Natural killer cell (primary cell): ENCODE data around the gene CPSF3. TPM values are rescaled to one million over a fixed set of nuclear protein-coding genes. Genes with fewer than 3 reads are reported as not detected.

ENCODE experiments used
- ATAC-seq, 3 donors: fragments of 150-1000 bp in 2 of 3; fragments of 200-7000 bp in 1 of 3; cut with Tn5 transposase; 1 replicate in 1 of 3; 2 replicates in 2 of 3; pipeline ENCODE4 v1.10.0; 2021; ENCODE audit warnings: mild to moderate bottlenecking in 2 of 3, moderate library complexity in 2 of 3
- DNase-seq, 2 donors: peaks; one replicate each; pipeline versions ENCODE4 v3.0.0 to v3.0.0-alpha.2; 2013 to 2021; ENCODE audit warnings: mixed read lengths in 1 of 2
- H3K27ac ChIP-seq: one replicate; pipeline ENCODE4 v1.5.1; 2013; ENCODE audit warnings: mild to moderate bottlenecking, low read length
- H3K27me3 ChIP-seq: one replicate; pipeline ENCODE4 v1.6.1; 2013; ENCODE audit warnings: low read length; ENCODE audit not compliant: control insufficient read depth, insufficient read depth
- H3K36me3 ChIP-seq: one replicate; pipeline ENCODE4 v1.6.1; 2013; ENCODE audit warnings: low read length; ENCODE audit not compliant: control insufficient read depth, insufficient read depth
- H3K4me1 ChIP-seq: one replicate; pipeline ENCODE4 v1.6.1; 2013; ENCODE audit warnings: low read length; ENCODE audit not compliant: control insufficient read depth, insufficient read depth
- H3K4me3 ChIP-seq: one replicate; pipeline ENCODE4 v1.5.1; 2013; ENCODE audit warnings: low read length
- H3K9me3 ChIP-seq: one replicate; pipeline ENCODE4 v1.6.1; 2013; ENCODE audit warnings: low read length; ENCODE audit not compliant: control insufficient read depth, insufficient read depth
- H3K27ac Mint-ChIP-seq, 2 donors: one replicate each; pipeline ENCODE4 v1.8.0; 2022; ENCODE audit warnings: mild to moderate bottlenecking in 2 of 2, mixed read lengths in 2 of 2, moderate library complexity in 1 of 2
- H3K27me3 Mint-ChIP-seq, 2 donors: one replicate each; pipeline ENCODE4 v1.8.0; 2022; ENCODE audit warnings: low read depth in 2 of 2, mixed read lengths in 2 of 2
- H3K36me3 Mint-ChIP-seq: one replicate; pipeline ENCODE4 v1.8.0; 2022; ENCODE audit warnings: mixed read lengths
- H3K4me1 Mint-ChIP-seq, 2 donors: one replicate each; pipeline ENCODE4 v1.8.0; 2022; ENCODE audit warnings: mixed read lengths in 2 of 2
- H3K4me3 Mint-ChIP-seq: one replicate; pipeline ENCODE4 v1.8.0; 2022; ENCODE audit warnings: mild to moderate bottlenecking, moderate library complexity, mixed read lengths
- H3K9me3 Mint-ChIP-seq, 2 donors: one replicate each; pipeline ENCODE4 v1.8.0; 2022; ENCODE audit warnings: mixed read lengths in 2 of 2
- CTCF ChIP-seq: fragments of 200-600 bp; IDR thresholded peaks from one replicate; pipeline ENCODE4 v1.8.0; 2022; ENCODE audit warnings: antibody characterized with exemption
- WGBS: methylation state at CpG from one replicate; pipeline ENCODE4 v1.1.7; 2013; ENCODE audit warnings: missing lambda C conversion rate; ENCODE audit not compliant: insufficient coverage; 5-methylcytosine and 5-hydroxymethylcytosine counted together
- intact Hi-C: fragments of 100-400 bp; cut with micrococcal nuclease; formaldehyde crosslinking; loops from one replicate; pipeline ENCODE4 v1.14.2; 2022
- total RNA-seq, 4 donors: library from RNA; stranded (reverse); fragments of 120-200 nt in 1 of 4; gene quantifications; one replicate each; pipeline versions ENCODE4 v1.2.3 to v1.2.4, GENCODE V29; 2013 to 2022

Gene CPSF3
- total RNA-seq, 3 donors from 2014 or later (not counting 1 experiment from before 2014, with no cell fraction given): 28.4 to 30.7 (median 28.7) TPM

- H3K27ac ChIP-seq: no peak overlapping the region
- H3K27me3 ChIP-seq: no peaks in the 10 kb centered on the region
- ATAC-seq (no peak), DNase-seq (no peak)
- no peaks in the 10 kb centered on the region for H3K36me3 ChIP-seq
- H3K4me3 ChIP-seq: no peak overlapping the region
- 92% methylated on average over 6 of the region's 6 CpGs for WGBS
- no peaks in the 10 kb centered on the region for H3K27me3 Mint-ChIP-seq
- no peaks in the 10 kb centered on the region for H3K9me3 ChIP-seq
- H3K4me3 Mint-ChIP-seq: no peak overlapping the region
- H3K4me1 ChIP-seq: no peaks in the 10 kb centered on the region
- intact Hi-C loops: no loop called here
- no peaks in the 10 kb centered on the region for H3K36me3 Mint-ChIP-seq
- no peak for TF ChIP-seq CTCF
- no peaks in the 10 kb centered on the region for H3K4me1 Mint-ChIP-seq
- no peak overlapping the region for H3K27ac Mint-ChIP-seq
- no peaks in the 10 kb centered on the region for H3K9me3 Mint-ChIP-seq
These were observed 37.6 kb upstream of the CPSF3 start for GRCh38 chr2:9385841-9386240.

GRCh38 chr2:9388199-9388681 is 35.2 kb upstream of the CPSF3 start:
- H3K27me3 Mint-ChIP-seq: no peaks in the 10 kb centered on the region
- intact Hi-C loops: no loop called here
- Histone ChIP-seq H3K27me3 (no peaks in the 10 kb centered on the region), H3K27ac (no peak overlapping the region), H3K4me1 (no peaks in the 10 kb centered on the region), H3K9me3 (no peaks in the 10 kb centered on the region), H3K4me3 (no peak overlapping the region), H3K36me3 (no peaks in the 10 kb centered on the region)
- no peak for ATAC-seq
- no peak for DNase-seq
- no peaks in the 10 kb centered on the region for H3K4me1 Mint-ChIP-seq
- WGBS: 98% methylated on average over 11 of the region's 11 CpGs
- no peak for TF ChIP-seq CTCF
- no peak overlapping the region for H3K4me3 Mint-ChIP-seq
- H3K36me3 Mint-ChIP-seq: no peaks in the 10 kb centered on the region
- no peaks in the 10 kb centered on the region for H3K9me3 Mint-ChIP-seq
- no peak overlapping the region for H3K27ac Mint-ChIP-seq

- no peaks in the 10 kb centered on the region for H3K4me1 Mint-ChIP-seq
- H3K27me3 Mint-ChIP-seq: no peaks in the 10 kb centered on the region
- no peaks in the 10 kb centered on the region for H3K36me3 Mint-ChIP-seq
- TF ChIP-seq CTCF: no peak
- peak in 1 of 3 donors; percentile 15 for ATAC-seq
- H3K27ac ChIP-seq: no peak overlapping the region
- 90% methylated on average over 28 of the region's 28 CpGs for WGBS
- H3K27ac Mint-ChIP-seq: no peak overlapping the region
- no peaks in the 10 kb centered on the region for H3K36me3 ChIP-seq
- no peaks in the 10 kb centered on the region for H3K9me3 Mint-ChIP-seq
- H3K4me1 ChIP-seq: no peaks in the 10 kb centered on the region
- no peaks in the 10 kb centered on the region for H3K27me3 ChIP-seq
- intact Hi-C loops: no loop called here
- no peaks in the 10 kb centered on the region for H3K9me3 ChIP-seq
- DNase-seq: no peak
- no peak overlapping the region for H3K4me3 Mint-ChIP-seq
- H3K4me3 ChIP-seq: no peak overlapping the region
These were observed 34.2 kb upstream of the CPSF3 start for GRCh38 chr2:9388950-9389911.
